Measurements from ENCODE around the gene SCN1A. TPM values are rescaled to one million over a fixed set of nuclear protein-coding genes. Genes with fewer than 3 reads are reported as not detected.

The SCN1A gene
- total and polyA plus RNA-seq, 10 of the 15 experiments (the other 5 are each of a cell fraction or from before 2014, with no cell fraction given): not detected

GRCh38 chr2:166060191-166060590 is 67.6 kb downstream of the SCN1A start:
- Histone ChIP-seq H3K4me3 (no peak overlapping the region), H3K27ac (ENCODE audit: control insufficient read depth, insufficient read depth) (no peak overlapping the region), H3K27me3 (replicated peaks in 1 of 2; ENCODE audit: control insufficient read depth in 2 of 2, insufficient read depth in 2 of 2, low read length in 1 of 2) (no peaks in the 10 kb centered on the region), H3K79me2 (ENCODE audit: control insufficient read depth, insufficient read depth, low read length) (no peaks in the 10 kb centered on the region), H3K4me1 (ENCODE audit: control insufficient read depth, insufficient read depth, low read length) (no peaks in the 10 kb centered on the region), H2AFZ (ENCODE audit: control insufficient read depth, low read depth, low read length) (no peak overlapping the region), H3K9ac (ENCODE audit: control insufficient read depth, insufficient read depth, low read length) (no peak overlapping the region), H3K36me3 (ENCODE audit: control insufficient read depth in 2 of 2, insufficient read depth in 2 of 2, low read length in 1 of 2) (no peaks in the 10 kb centered on the region), H4K20me1 (ENCODE audit: control insufficient read depth, insufficient read depth) (no peaks in the 10 kb centered on the region), H3K4me2 (ENCODE audit: control insufficient read depth, insufficient read depth) (no peak overlapping the region), H3K9me3 (replicated peaks; ENCODE audit: control insufficient read depth, insufficient read depth, low read length) (no peaks in the 10 kb centered on the region)
- ChIA-PET RAD21 (ENCODE audit: unreplicated experiment) (no interaction called here), POLR2A (no interaction called here), SMC1A (ENCODE audit: uncharacterized antibody, unreplicated experiment) (no interaction called here), CTCF (interaction anchor here (1.1 kb wide), 1 partner anchor 8 kb away, joined by 4 read pairs; no protein-coding TSS in a partner anchor)
- in situ Hi-C loops (cut with MboI) (no loop called here), intact Hi-C loops (cut with micrococcal nuclease; ENCODE audit: unreplicated experiment) (no loop called here)
- TF ChIP-seq ETV6 (conservative IDR thresholded peaks at IDR 0.05 in 1 of 2, IDR thresholded peaks at IDR 0.05 in 1 of 2; ENCODE audit: borderline replicate concordance in 1 of 2, low read depth in 1 of 2) (no peak), ZNF207 (IDR thresholded peaks at IDR 0.05; ENCODE audit: borderline replicate concordance) (no peak), ZSCAN29 (IDR thresholded peaks at IDR 0.05) (no peak), NFYB (IDR thresholded peaks at IDR 0.05; ENCODE audit: insufficient read depth, low read depth, low read length) (no peak), CHD4 (IDR thresholded peaks at IDR 0.05) (no peak), TCF12 (IDR thresholded peaks at IDR 0.05; ENCODE audit: low read depth, low read length) (no peak), CREB1 (IDR thresholded peaks at IDR 0.05; ENCODE audit: low read depth) (no peak), TAF1 (IDR thresholded peaks at IDR 0.05; ENCODE audit: borderline replicate concordance, low read depth, low read length) (no peak), SUPT20H (IDR thresholded peaks at IDR 0.05; ENCODE audit: borderline replicate concordance, control insufficient read depth, low read depth, low read length) (no peak), SKIL (IDR thresholded peaks at IDR 0.05; ENCODE audit: low read depth, poor library complexity, severe bottlenecking) (no peak), WRNIP1 (IDR thresholded peaks at IDR 0.05; ENCODE audit: borderline replicate concordance, low read depth, low read length) (no peak)
- TF ChIP-seq, protein P1, sequence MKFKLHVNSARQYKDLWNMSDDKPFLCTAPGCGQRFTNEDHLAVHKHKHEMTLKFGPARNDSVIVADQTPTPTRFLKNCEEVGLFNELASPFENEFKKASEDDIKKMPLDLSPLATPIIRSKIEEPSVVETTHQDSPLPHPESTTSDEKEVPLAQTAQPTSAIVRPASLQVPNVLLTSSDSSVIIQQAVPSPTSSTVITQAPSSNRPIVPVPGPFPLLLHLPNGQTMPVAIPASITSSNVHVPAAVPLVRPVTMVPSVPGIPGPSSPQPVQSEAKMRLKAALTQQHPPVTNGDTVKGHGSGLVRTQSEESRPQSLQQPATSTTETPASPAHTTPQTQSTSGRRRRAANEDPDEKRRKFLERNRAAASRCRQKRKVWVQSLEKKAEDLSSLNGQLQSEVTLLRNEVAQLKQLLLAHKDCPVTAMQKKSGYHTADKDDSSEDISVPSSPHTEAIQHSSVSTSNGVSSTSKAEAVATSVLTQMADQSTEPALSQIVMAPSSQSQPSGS (IDR thresholded peaks at IDR 0.05; ENCODE audit: low read length): no peak
- TF ChIP-seq, protein P2, sequence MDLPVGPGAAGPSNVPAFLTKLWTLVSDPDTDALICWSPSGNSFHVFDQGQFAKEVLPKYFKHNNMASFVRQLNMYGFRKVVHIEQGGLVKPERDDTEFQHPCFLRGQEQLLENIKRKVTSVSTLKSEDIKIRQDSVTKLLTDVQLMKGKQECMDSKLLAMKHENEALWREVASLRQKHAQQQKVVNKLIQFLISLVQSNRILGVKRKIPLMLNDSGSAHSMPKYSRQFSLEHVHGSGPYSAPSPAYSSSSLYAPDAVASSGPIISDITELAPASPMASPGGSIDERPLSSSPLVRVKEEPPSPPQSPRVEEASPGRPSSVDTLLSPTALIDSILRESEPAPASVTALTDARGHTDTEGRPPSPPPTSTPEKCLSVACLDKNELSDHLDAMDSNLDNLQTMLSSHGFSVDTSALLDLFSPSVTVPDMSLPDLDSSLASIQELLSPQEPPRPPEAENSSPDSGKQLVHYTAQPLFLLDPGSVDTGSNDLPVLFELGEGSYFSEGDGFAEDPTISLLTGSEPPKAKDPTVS (IDR thresholded peaks at IDR 0.05; ENCODE audit: low read depth, low read length): no peak
- TF ChIP-seq, protein P3, sequence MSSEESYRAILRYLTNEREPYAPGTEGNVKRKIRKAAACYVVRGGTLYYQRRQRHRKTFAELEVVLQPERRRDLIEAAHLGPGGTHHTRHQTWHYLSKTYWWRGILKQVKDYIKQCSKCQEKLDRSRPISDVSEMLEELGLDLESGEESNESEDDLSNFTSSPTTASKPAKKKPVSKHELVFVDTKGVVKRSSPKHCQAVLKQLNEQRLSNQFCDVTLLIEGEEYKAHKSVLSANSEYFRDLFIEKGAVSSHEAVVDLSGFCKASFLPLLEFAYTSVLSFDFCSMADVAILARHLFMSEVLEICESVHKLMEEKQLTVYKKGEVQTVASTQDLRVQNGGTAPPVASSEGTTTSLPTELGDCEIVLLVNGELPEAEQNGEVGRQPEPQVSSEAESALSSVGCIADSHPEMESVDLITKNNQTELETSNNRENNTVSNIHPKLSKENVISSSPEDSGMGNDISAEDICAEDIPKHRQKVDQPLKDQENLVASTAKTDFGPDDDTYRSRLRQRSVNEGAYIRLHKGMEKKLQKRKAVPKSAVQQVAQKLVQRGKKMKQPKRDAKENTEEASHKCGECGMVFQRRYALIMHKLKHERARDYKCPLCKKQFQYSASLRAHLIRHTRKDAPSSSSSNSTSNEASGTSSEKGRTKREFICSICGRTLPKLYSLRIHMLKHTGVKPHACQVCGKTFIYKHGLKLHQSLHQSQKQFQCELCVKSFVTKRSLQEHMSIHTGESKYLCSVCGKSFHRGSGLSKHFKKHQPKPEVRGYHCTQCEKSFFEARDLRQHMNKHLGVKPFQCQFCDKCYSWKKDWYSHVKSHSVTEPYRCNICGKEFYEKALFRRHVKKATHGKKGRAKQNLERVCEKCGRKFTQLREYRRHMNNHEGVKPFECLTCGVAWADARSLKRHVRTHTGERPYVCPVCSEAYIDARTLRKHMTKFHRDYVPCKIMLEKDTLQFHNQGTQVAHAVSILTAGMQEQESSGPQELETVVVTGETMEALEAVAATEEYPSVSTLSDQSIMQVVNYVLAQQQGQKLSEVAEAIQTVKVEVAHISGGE (CRISPR knock-in tag; IDR thresholded peaks at IDR 0.05): no peak
- FAIRE-seq (no peak), DNase-seq (ENCODE audit: low read depth, low spot score) (no peak), ATAC-seq (no peak)
- WGBS (ENCODE audit: insufficient coverage, insufficient replicate concordance, low lambda C conversion rate, missing lambda C conversion rate): 42% methylated on average over 4 of the region's 4 CpGs
- no TSS peak for BruUV-seq (replicated peaks)

Data from GM12878 (cell line).